Glutamatergic neuron (in vitro differentiated cells): ENCODE data around the gene MGAT4D. TPM values are rescaled to one million over a fixed set of nuclear protein-coding genes. Genes with fewer than 3 reads are reported as not detected.

Experiments used
- DNase-seq: peaks from one replicate; pipeline ENCODE4 v3.0.0; 2022
- H3K27ac Mint-ChIP-seq: one replicate; pipeline ENCODE4 v1.8.0; 2020; ENCODE audit warnings: mild to moderate bottlenecking, mixed read lengths, inconsistent platforms; ENCODE audit not compliant: unreplicated experiment
- H3K27me3 Mint-ChIP-seq: one replicate; pipeline ENCODE4 v1.8.0; 2020; ENCODE audit warnings: mild to moderate bottlenecking, moderate library complexity, mixed read lengths, inconsistent platforms; ENCODE audit not compliant: unreplicated experiment
- H3K36me3 Mint-ChIP-seq: one replicate; pipeline ENCODE4 v1.8.0; 2020; ENCODE audit warnings: mild to moderate bottlenecking, mixed read lengths, inconsistent platforms; ENCODE audit not compliant: unreplicated experiment
- H3K4me1 Mint-ChIP-seq: one replicate; pipeline ENCODE4 v1.8.0; 2020; ENCODE audit warnings: mild to moderate bottlenecking, low read depth, mixed read lengths, inconsistent platforms; ENCODE audit not compliant: unreplicated experiment
- H3K4me3 Mint-ChIP-seq: one replicate; pipeline ENCODE4 v1.8.0; 2020; ENCODE audit warnings: mild to moderate bottlenecking, mixed read lengths, inconsistent platforms; ENCODE audit not compliant: unreplicated experiment
- H3K9me3 Mint-ChIP-seq: one replicate; pipeline ENCODE4 v1.8.0; 2020; ENCODE audit warnings: mild to moderate bottlenecking, moderate library complexity, mixed read lengths, inconsistent platforms; ENCODE audit not compliant: unreplicated experiment
- total RNA-seq: library from RNA; stranded (reverse); fragmentation: NEBNext Ultra II Directional; extraction: Animal tissue kit (Norgen Biotek cat#: 25700); gene quantifications from one replicate; pipeline ENCODE4 v1.2.1, GENCODE V29; 2021; ENCODE audit not compliant: unreplicated experiment
- TF ChIP-seq, protein P1 (sequence below): fragments of 200-600 bp; sonication (generic); IDR thresholded peaks from one replicate; pipeline ENCODE4 v1.5.0; 2021; ENCODE audit not compliant: partially characterized antibody, unreplicated experiment

MGAT4D gene
- total RNA-seq, 1 donor from 2014 or later = not detected

DNA sequence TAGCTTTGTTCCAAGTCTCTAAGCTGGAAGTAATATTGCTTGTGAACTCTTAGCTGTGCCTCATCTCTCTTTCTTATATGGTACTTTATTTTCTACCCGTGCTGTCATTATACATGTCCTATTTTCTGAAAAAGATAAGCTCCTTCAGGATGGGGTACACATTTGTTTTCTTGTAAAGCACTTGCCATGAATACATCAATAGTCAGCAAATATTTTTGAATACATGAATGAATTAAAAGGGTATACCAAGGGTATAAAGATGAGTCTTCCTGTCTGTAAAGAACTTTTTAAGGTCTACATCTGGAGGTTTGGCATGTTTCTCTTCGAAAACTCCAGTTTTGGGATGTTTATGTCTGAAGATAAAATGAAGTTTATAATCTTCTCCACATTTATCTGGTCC, 98.0 kb downstream of the MGAT4D start:
- Mint-ChIP-seq H3K27ac (no peak overlapping the region), H3K4me1 (no peaks in the 10 kb centered on the region), H3K9me3 (no peaks in the 10 kb centered on the region), H3K36me3 (no peaks in the 10 kb centered on the region), H3K27me3 (no peaks in the 10 kb centered on the region), H3K4me3 (no peak overlapping the region)
- TF ChIP-seq, protein P1, sequence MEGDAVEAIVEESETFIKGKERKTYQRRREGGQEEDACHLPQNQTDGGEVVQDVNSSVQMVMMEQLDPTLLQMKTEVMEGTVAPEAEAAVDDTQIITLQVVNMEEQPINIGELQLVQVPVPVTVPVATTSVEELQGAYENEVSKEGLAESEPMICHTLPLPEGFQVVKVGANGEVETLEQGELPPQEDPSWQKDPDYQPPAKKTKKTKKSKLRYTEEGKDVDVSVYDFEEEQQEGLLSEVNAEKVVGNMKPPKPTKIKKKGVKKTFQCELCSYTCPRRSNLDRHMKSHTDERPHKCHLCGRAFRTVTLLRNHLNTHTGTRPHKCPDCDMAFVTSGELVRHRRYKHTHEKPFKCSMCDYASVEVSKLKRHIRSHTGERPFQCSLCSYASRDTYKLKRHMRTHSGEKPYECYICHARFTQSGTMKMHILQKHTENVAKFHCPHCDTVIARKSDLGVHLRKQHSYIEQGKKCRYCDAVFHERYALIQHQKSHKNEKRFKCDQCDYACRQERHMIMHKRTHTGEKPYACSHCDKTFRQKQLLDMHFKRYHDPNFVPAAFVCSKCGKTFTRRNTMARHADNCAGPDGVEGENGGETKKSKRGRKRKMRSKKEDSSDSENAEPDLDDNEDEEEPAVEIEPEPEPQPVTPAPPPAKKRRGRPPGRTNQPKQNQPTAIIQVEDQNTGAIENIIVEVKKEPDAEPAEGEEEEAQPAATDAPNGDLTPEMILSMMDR = no peak
- DNase-seq = no peak

DNA sequence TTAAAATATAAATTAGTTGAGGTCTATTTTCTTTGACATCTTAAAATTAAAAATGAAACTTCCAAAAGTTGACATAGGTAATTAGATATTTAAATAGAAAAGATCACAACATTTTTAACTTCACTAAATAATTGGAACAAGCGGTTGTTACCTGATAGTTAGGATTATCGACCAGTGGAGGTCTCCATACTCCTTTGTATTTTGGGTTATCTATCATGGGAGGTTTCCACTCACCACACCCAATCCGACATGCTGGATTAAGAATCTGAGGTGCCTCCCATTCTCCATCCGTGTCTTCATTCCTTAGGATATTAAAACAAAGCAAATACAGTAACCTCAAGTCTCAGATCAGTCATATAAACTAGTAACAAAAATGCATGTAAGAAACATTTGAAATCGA, 102.4 kb downstream of the MGAT4D start:
- H3K4me1 Mint-ChIP-seq = no peaks in the 10 kb centered on the region
- H3K27me3 Mint-ChIP-seq = no peaks in the 10 kb centered on the region
- TF ChIP-seq, protein P1 = no peak

More for the DNA sequence above, 102.4 kb downstream of the MGAT4D start:
- Mint-ChIP-seq H3K36me3 (no peaks in the 10 kb centered on the region), H3K9me3 (no peaks in the 10 kb centered on the region), H3K27ac (no peak overlapping the region), H3K4me3 (no peak overlapping the region)
- no peak for DNase-seq

Other genes with a start within 250 kb of the MGAT4D start
- 55.8 TPM for gene SCOC, start 124.6 kb downstream of the MGAT4D start, total RNA-seq
- 19.6 TPM for gene CLGN, start 70.6 kb downstream of the MGAT4D start, total RNA-seq
- 65.5 TPM for gene ELMOD2, start 25.9 kb upstream of the MGAT4D start, total RNA-seq
- gene UCP1, start 70.7 kb upstream of the MGAT4D start, total RNA-seq = not detected